ENCODE results near the gene TUT1. TPM values are rescaled to one million over a fixed set of nuclear protein-coding genes. Genes with fewer than 3 reads are reported as not detected.

Gene TUT1, protein sequence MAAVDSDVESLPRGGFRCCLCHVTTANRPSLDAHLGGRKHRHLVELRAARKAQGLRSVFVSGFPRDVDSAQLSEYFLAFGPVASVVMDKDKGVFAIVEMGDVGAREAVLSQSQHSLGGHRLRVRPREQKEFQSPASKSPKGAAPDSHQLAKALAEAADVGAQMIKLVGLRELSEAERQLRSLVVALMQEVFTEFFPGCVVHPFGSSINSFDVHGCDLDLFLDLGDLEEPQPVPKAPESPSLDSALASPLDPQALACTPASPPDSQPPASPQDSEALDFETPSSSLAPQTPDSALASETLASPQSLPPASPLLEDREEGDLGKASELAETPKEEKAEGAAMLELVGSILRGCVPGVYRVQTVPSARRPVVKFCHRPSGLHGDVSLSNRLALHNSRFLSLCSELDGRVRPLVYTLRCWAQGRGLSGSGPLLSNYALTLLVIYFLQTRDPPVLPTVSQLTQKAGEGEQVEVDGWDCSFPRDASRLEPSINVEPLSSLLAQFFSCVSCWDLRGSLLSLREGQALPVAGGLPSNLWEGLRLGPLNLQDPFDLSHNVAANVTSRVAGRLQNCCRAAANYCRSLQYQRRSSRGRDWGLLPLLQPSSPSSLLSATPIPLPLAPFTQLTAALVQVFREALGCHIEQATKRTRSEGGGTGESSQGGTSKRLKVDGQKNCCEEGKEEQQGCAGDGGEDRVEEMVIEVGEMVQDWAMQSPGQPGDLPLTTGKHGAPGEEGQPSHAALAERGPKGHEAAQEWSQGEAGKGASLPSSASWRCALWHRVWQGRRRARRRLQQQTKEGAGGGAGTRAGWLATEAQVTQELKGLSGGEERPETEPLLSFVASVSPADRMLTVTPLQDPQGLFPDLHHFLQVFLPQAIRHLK
- polyA plus RNA-seq: 0.19 and 2.8 TPM in 2 replicates

GRCh38 chr11:62591448-62592145, at the start of gene TUT1:
TSS of gene TUT1 (minus strand) at chr11:62591523. CDS start at chr11:62591485, 38 bp downstream.

DNA sequence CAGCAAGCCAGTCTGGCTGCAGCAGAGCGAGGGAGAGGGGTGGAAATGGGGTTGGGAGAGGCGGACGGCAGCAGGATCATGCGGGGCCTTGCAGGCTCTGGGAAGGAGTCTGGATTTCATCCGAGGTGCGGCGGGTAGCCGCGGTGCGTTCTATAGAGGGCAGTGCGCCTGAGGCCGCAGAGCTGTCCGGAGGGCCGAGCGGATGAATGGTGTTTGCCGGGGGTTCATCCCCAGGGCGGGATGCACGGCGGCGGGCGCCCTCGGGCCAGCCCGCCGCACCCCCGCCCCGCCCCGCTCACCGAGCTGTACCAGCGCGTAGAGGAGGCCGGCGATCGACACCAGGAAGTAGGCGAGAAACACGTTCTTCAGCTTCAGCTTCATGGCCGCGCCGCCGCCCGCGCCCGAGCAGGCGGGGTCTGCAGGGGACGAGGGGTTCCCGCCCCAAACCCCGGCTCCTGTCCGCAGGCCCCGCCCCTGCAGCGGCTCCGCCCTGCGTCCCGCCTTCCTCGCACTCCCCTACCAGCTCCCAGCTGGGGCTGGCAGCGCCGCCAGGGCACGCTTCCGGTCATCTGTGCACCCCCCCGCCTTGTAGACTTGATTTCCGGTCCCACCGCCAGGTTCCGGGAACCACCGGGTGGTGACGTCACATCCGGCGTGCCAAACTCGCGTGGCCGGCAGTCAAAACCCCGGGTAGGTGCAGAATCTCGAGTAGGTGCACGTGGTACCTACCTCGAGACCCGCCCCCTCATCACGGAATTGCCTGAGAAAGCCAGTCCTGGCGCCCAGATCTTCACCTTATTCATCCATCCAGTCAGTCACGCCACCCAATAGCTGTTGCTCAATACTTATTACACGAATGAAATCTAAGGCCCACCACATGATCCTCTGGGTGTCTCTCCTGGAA, 30.5 kb upstream of the TUT1 start, which contains the start of gene B3GAT3:
TSS of gene B3GAT3 (minus strand) at position 420 of the 904 bp plus-strand sequence. CDS start at position 381, 39 bp downstream.

DNA sequence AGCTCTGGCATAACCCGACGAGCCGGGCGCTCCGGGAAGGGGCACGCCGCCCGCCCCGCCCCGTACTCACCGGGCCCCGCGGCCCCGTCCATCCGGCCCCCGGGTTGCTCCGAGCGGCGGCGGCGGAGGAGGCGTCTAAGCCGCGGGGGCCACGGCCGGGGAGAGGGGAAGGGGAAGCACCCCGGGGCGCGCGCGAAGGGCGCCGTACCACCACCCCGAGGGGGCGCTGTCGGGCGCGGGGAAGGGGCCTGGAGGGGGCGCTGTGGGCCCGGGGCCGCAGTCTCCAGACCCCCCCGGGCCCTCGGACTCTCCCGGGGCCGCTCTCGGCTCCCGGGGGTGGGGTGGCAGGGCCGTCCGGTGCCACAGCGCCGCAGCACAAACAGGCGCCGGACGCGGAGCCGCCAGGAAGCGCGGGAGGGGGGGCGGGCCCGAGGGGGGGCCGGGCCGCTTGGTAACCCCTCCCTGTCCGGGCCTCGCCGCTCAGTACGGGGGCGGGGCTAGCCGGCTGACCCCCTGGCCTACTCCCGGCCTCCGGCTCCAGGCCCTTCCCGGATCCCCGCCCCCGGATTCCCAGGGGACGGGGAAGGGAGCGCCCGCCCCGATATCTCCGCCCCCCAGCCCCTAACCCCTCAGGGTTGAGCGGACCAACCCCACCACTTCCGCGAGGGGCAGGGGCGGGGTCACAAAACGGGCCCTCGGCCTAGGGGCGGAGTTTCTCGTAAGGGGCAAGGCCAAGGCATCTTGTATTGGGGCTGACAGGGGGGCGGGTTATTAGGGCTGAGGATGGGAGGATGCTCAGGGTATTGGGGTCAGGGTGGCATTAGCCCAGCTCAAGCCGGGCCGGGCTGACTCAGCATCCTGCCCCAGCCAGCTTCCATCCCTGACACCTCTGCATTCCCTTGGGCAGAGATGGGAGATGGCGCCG, 21.3 kb upstream of the TUT1 start, which contains the start of the genes EML3 and ROM1:
TSS of gene EML3 (minus strand) at position 410 of the 925 bp plus-strand sequence. CDS start at position 92, 318 bp downstream.
TSS of gene ROM1 (plus strand) at position 892 of the 925 bp plus-strand sequence. CDS start at position 917, 25 bp downstream.

DNA sequence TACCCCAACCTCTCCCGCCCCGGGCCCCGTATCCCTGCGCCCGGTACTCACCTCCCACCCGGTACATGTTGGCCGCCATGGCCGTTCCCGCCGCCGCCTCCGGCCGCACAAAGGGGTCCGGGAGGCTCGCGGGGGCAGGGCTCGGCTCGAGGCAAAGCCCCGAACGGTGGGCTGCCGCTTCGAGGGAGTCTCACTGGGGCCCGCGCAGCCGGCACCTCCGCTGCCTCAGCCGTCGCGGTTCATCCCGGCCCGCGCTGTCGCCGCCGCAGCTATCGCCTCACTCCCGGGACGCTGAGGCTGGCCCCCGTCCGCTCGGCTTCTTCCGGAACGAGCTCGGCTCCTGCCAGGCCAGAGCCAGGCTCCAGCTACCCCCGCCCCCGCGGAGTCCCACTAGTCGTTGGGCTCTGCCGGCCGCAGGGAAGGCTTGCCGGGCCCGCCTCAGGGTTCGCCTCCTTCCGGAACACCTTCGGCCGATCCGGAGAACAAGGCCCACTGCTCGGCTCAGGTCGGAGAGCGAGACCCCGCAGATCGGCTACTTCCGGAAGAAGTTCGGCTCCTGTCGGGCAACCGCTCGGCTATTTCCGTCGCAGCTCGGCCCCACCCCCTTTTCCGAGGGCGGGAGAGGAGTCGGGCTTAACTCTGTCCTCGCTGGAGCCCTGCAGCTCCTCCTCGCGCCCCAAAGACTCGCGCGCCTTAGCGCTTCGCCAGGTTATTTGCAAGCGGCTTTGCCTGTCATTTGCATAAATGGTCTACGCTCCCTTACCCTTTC, 10.2 kb upstream of the TUT1 start, which contains the start of gene MTA2:
TSS of gene MTA2 (minus strand) at position 494 of the 769 bp plus-strand sequence. CDS start at position 79, 415 bp downstream.

DNA sequence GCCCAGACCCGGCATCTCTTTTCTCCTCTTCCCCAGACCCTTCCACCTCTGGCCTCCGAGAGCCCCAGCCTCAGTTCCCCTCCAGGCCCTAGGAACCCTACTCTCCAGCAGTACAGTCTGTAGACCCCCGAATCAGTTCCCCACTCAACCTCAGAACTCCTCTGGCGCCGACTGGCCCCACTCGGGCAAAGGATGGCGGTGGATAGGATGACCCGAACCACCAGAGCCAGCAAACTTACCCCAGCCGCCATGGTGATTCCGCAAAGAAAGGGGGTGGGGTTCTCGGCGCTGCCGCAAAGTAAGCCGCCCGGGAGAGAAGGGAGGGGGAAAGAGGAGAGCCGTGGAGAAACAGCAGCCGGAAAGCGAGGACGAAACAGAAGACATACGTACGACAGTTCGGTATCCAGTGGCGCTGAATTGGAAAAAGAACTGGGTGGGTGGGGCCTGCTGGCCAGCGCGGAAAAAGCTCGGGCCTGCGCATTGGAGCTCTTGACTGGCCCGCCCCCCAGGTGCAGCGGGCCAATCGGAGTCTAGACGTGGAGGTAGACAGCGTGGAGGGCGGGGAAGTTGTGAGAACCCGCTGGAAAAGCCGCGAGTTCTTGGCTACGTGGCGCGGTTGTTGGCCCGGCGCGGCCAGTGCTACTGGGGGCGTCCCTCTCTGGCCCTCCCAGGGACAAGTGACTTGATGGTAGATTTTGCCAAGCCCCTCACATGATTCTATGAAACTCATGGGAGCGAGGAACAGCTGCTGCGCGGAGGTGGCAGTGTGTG, 17.5 kb downstream of the TUT1 start, which contains the start of gene EEF1G:
TSS of gene EEF1G (minus strand) at position 300 of the 771 bp plus-strand sequence. CDS start at position 251, 49 bp downstream.

GRCh38 chr11:62546244-62546928, 44.9 kb downstream of the TUT1 start, which contains the start of gene AHNAK:
TSS of gene AHNAK (minus strand) at chr11:62546806. CDS start at chr11:62536098, 10,708 bp downstream.

Other genes starting within 250 kb of the TUT1 start
- gene SCGB1A1, start 172.5 kb downstream of the TUT1 start, polyA plus RNA-seq: not detected in 2 replicates
- gene AHNAK, start 44.7 kb downstream of the TUT1 start, polyA plus RNA-seq: 0.73 and 2.8 TPM in 2 replicates
- 108 and 114 TPM in 2 replicates for gene EEF1G, start 17.6 kb downstream of the TUT1 start, polyA plus RNA-seq
- gene MTA2, start 10.3 kb upstream of the TUT1 start, polyA plus RNA-seq: 0.60 and 0.63 TPM in 2 replicates
- not detected in 2 replicates for gene EML3, start 21.3 kb upstream of the TUT1 start, polyA plus RNA-seq
- 0.29 TPM in 1 of 2 replicates, not detected in the other for gene ROM1, start 21.7 kb upstream of the TUT1 start, polyA plus RNA-seq
- 6.0 and 19.2 TPM in 2 replicates for gene B3GAT3, start 30.5 kb upstream of the TUT1 start, polyA plus RNA-seq
- gene GANAB, start 55.1 kb upstream of the TUT1 start, polyA plus RNA-seq: 3.9 and 6.3 TPM in 2 replicates
- gene INTS5, start 61.8 kb upstream of the TUT1 start, polyA plus RNA-seq: 1.1 and 1.3 TPM in 2 replicates
- 82.2 and 95.4 TPM in 2 replicates for gene C11orf98, start 73.7 kb upstream of the TUT1 start, polyA plus RNA-seq
- 5.4 and 7.2 TPM in 2 replicates for gene CSKMT, start 73.8 kb upstream of the TUT1 start, polyA plus RNA-seq
- 3.4 and 3.8 TPM in 2 replicates for gene UQCC3, start 80.2 kb upstream of the TUT1 start, polyA plus RNA-seq
- gene LBHD1, start 80.7 kb upstream of the TUT1 start, polyA plus RNA-seq: 2.2 TPM in 1 of 2 replicates, not detected in the other
- 29.6 and 45.3 TPM in 2 replicates for gene UBXN1, start 87.5 kb upstream of the TUT1 start, polyA plus RNA-seq
- not detected in 2 replicates for gene LRRN4CL, start 98.0 kb upstream of the TUT1 start, polyA plus RNA-seq
- 511 and 550 TPM in 2 replicates for gene BSCL2, start 115.9 kb upstream of the TUT1 start, polyA plus RNA-seq
- 926 and 1,510 TPM in 2 replicates for gene GNG3, start 116.2 kb upstream of the TUT1 start, polyA plus RNA-seq
- gene HNRNPUL2, start 135.9 kb upstream of the TUT1 start, polyA plus RNA-seq: 6.1 and 11.6 TPM in 2 replicates
- gene TTC9C, start 137.0 kb upstream of the TUT1 start, polyA plus RNA-seq: 39.6 and 42.1 TPM in 2 replicates
- gene ZBTB3, start 162.6 kb upstream of the TUT1 start, polyA plus RNA-seq: 3.5 and 3.6 TPM in 2 replicates
- gene POLR2G, start 170.1 kb upstream of the TUT1 start, polyA plus RNA-seq: 167 and 208 TPM in 2 replicates
- gene TAF6L, start 179.9 kb upstream of the TUT1 start, polyA plus RNA-seq: 0.15 and 1.2 TPM in 2 replicates
- gene TMEM179B, start 195.9 kb upstream of the TUT1 start, polyA plus RNA-seq: 19.7 and 23.2 TPM in 2 replicates
- 12.5 and 20.4 TPM in 2 replicates for gene TMEM223, start 200.5 kb upstream of the TUT1 start, polyA plus RNA-seq
- gene NXF1, start 213.9 kb upstream of the TUT1 start, polyA plus RNA-seq: 25.0 and 31.8 TPM in 2 replicates
- gene STX5, start 240.5 kb upstream of the TUT1 start, polyA plus RNA-seq: 5.0 and 5.3 TPM in 2 replicates
- gene TEX54, start 241.3 kb upstream of the TUT1 start, polyA plus RNA-seq: not detected in 2 replicates
- gene WDR74, start 248.1 kb upstream of the TUT1 start, polyA plus RNA-seq: 11.6 and 16.4 TPM in 2 replicates

All from Purkinje cell (primary cell).